ENCODE data around the gene NRP2.

Gene NRP2

GRCh38 chr2:205752296-205752820 is 70.1 kb downstream of the NRP2 start:
- TF ChIP-seq POLR2AphosphoS5 (IDR thresholded peaks at IDR 0.05; ENCODE audit: low read depth, low read length) (no peak), TAF1 (IDR thresholded peaks at IDR 0.05; ENCODE audit: borderline replicate concordance, low read depth, low read length) (no peak), POLR2A (IDR thresholded peaks at IDR 0.05; ENCODE audit: low read depth, low read length) (no peak)
- DNase-seq (ENCODE audit: insufficient read length) (no peak), FAIRE-seq (no peak)

GRCh38 chr2:205752924-205753323 is 70.6 kb downstream of the NRP2 start:
- no peak for DNase-seq (ENCODE audit: insufficient read length)
- TF ChIP-seq POLR2AphosphoS5 (IDR thresholded peaks at IDR 0.05; ENCODE audit: low read depth, low read length) (no peak), TAF1 (IDR thresholded peaks at IDR 0.05; ENCODE audit: borderline replicate concordance, low read depth, low read length) (no peak), POLR2A (IDR thresholded peaks at IDR 0.05; ENCODE audit: low read depth, low read length) (no peak)
- no peak for FAIRE-seq

GRCh38 chr2:205754285-205754923 is 72.1 kb downstream of the NRP2 start:
- no peak for FAIRE-seq
- TF ChIP-seq POLR2A (IDR thresholded peaks at IDR 0.05; ENCODE audit: low read depth, low read length) (no peak), TAF1 (IDR thresholded peaks at IDR 0.05; ENCODE audit: borderline replicate concordance, low read depth, low read length) (no peak), POLR2AphosphoS5 (IDR thresholded peaks at IDR 0.05; ENCODE audit: low read depth, low read length) (no peak)
- DNase-seq (ENCODE audit: insufficient read length), result no peak

GRCh38 chr2:205754924-205755321 is 72.6 kb downstream of the NRP2 start:
- DNase-seq (ENCODE audit: insufficient read length), result no peak
- no peak for FAIRE-seq
- TF ChIP-seq POLR2AphosphoS5 (IDR thresholded peaks at IDR 0.05; ENCODE audit: low read depth, low read length) (no peak), POLR2A (IDR thresholded peaks at IDR 0.05; ENCODE audit: low read depth, low read length) (no peak), TAF1 (IDR thresholded peaks at IDR 0.05; ENCODE audit: borderline replicate concordance, low read depth, low read length) (no peak)

- DNase-seq (ENCODE audit: insufficient read length), result no peak
- no peak for FAIRE-seq
- no peak for TF ChIP-seq TAF1 (IDR thresholded peaks at IDR 0.05; ENCODE audit: borderline replicate concordance, low read depth, low read length)
- TF ChIP-seq POLR2AphosphoS5 (IDR thresholded peaks at IDR 0.05; ENCODE audit: low read depth, low read length), result no peak
- TF ChIP-seq POLR2A (IDR thresholded peaks at IDR 0.05; ENCODE audit: low read depth, low read length), result no peak
Observed at GRCh38 chr2:205755923-205756322, 73.6 kb downstream of the NRP2 start.

- no peak for TF ChIP-seq POLR2A (IDR thresholded peaks at IDR 0.05; ENCODE audit: low read depth, low read length)
- no peak for TF ChIP-seq POLR2AphosphoS5 (IDR thresholded peaks at IDR 0.05; ENCODE audit: low read depth, low read length)
- TF ChIP-seq TAF1 (IDR thresholded peaks at IDR 0.05; ENCODE audit: borderline replicate concordance, low read depth, low read length), result no peak
- no peak for DNase-seq (ENCODE audit: insufficient read length)
- FAIRE-seq, result no peak
Observed at GRCh38 chr2:205757271-205757670, 75.0 kb downstream of the NRP2 start.

- DNase-seq (ENCODE audit: insufficient read length), result no peak
- TF ChIP-seq POLR2AphosphoS5 (IDR thresholded peaks at IDR 0.05; ENCODE audit: low read depth, low read length), result no peak
- no peak for TF ChIP-seq POLR2A (IDR thresholded peaks at IDR 0.05; ENCODE audit: low read depth, low read length)
- no peak for TF ChIP-seq TAF1 (IDR thresholded peaks at IDR 0.05; ENCODE audit: borderline replicate concordance, low read depth, low read length)
- no peak for FAIRE-seq
Observed at GRCh38 chr2:205758051-205758450, 75.8 kb downstream of the NRP2 start.

- no peak for TF ChIP-seq POLR2AphosphoS5 (IDR thresholded peaks at IDR 0.05; ENCODE audit: low read depth, low read length)
- no peak for TF ChIP-seq POLR2A (IDR thresholded peaks at IDR 0.05; ENCODE audit: low read depth, low read length)
- TF ChIP-seq TAF1 (IDR thresholded peaks at IDR 0.05; ENCODE audit: borderline replicate concordance, low read depth, low read length), result no peak
- no peak for DNase-seq (ENCODE audit: insufficient read length)
- FAIRE-seq, result no peak
Observed at GRCh38 chr2:205758500-205758899, 76.2 kb downstream of the NRP2 start.

GRCh38 chr2:205759257-205759656 is 77.0 kb downstream of the NRP2 start:
- DNase-seq (ENCODE audit: insufficient read length) (no peak), FAIRE-seq (no peak)
- TF ChIP-seq POLR2AphosphoS5 (IDR thresholded peaks at IDR 0.05; ENCODE audit: low read depth, low read length), result no peak
- no peak for TF ChIP-seq TAF1 (IDR thresholded peaks at IDR 0.05; ENCODE audit: borderline replicate concordance, low read depth, low read length)
- no peak for TF ChIP-seq POLR2A (IDR thresholded peaks at IDR 0.05; ENCODE audit: low read depth, low read length)

GRCh38 chr2:205759732-205760131 is 77.4 kb downstream of the NRP2 start:
- no peak for FAIRE-seq
- DNase-seq (ENCODE audit: insufficient read length), result no peak
- TF ChIP-seq POLR2A (IDR thresholded peaks at IDR 0.05; ENCODE audit: low read depth, low read length), result no peak
- no peak for TF ChIP-seq POLR2AphosphoS5 (IDR thresholded peaks at IDR 0.05; ENCODE audit: low read depth, low read length)
- TF ChIP-seq TAF1 (IDR thresholded peaks at IDR 0.05; ENCODE audit: borderline replicate concordance, low read depth, low read length), result no peak

GRCh38 chr2:205760157-205760556 is 77.9 kb downstream of the NRP2 start:
- DNase-seq (ENCODE audit: insufficient read length), result no peak
- FAIRE-seq, result no peak
- no peak for TF ChIP-seq POLR2AphosphoS5 (IDR thresholded peaks at IDR 0.05; ENCODE audit: low read depth, low read length)
- TF ChIP-seq TAF1 (IDR thresholded peaks at IDR 0.05; ENCODE audit: borderline replicate concordance, low read depth, low read length), result no peak
- TF ChIP-seq POLR2A (IDR thresholded peaks at IDR 0.05; ENCODE audit: low read depth, low read length), result no peak

GRCh38 chr2:205761421-205761820 is 79.1 kb downstream of the NRP2 start:
- TF ChIP-seq POLR2A (IDR thresholded peaks at IDR 0.05; ENCODE audit: low read depth, low read length) (no peak), POLR2AphosphoS5 (IDR thresholded peaks at IDR 0.05; ENCODE audit: low read depth, low read length) (no peak), TAF1 (IDR thresholded peaks at IDR 0.05; ENCODE audit: borderline replicate concordance, low read depth, low read length) (no peak)
- no peak for FAIRE-seq
- no peak for DNase-seq (ENCODE audit: insufficient read length)
